K562 (cell line): ENCODE results near the gene RETREG2. TPM values are rescaled to one million over a fixed set of nuclear protein-coding genes. Genes with fewer than 3 reads are reported as not detected.
A peak's percentile ranks its signal among the peaks of the same experiment; 100 is the strongest.

ENCODE experiments used
- ATAC-seq: fragments of 200-7000 bp; cut with Tn5 transposase; 3 replicates; pipeline ENCODE4 v1.9.1; 2020; ENCODE audit warnings: moderate library complexity
- BruUV-seq: library from RNA; stranded (reverse); fragments of 400-500 nt; replicated peaks from 2 replicates; lab custom pipeline; 2021; lab: Mats Ljungman, UMichigan
- CTCF ChIA-PET: fragments of 300-600 bp; formaldehyde crosslinking; extraction: SDS; loops from one replicate; lab custom pipeline; 2021; ENCODE audit warnings: low intra/inter-chr PET ratio; lab: Yijun Ruan, JAX
- POLR2A ChIA-PET: fragments of 300-600, 350-650 bp; sonication (Branson Sonifier 250); formaldehyde crosslinking; extraction: SDS; loops from one replicate; lab custom pipeline; 2021; ENCODE audit warnings: antibody characterized with exemption, inconsistent platforms; lab: Yijun Ruan, JAX
- DNase-seq, 4 experiments: peaks; one replicate each; pipeline versions ENCODE4 v3.0.0 to v3.0.0-alpha.2; 2011 to 2018; ENCODE audit warnings: low spot score in 3 of 4, mixed read lengths in 3 of 4; ENCODE audit errors: extremely low read depth in 1 of 4
- FAIRE-seq: peaks from 2 replicates; lab custom pipeline; 2011; peaks lifted over from hg19 to GRCh38; lab: Jason Lieb, UNC
- H2AFZ ChIP-seq: 2 replicates; pipeline ENCODE4 v1.6.0; 2011; ENCODE audit warnings: low read depth, low read length, control low read depth, inconsistent platforms
- H3K27ac ChIP-seq: fragments of 200-600 bp; 3 replicates; pipeline ENCODE4 v1.8.0; 2011; ENCODE audit warnings: low read depth, mild to moderate bottlenecking, control low read depth, inconsistent platforms, low read length, moderate library complexity, mixed read lengths; ENCODE audit errors: extremely low read depth
- H3K27me3 ChIP-seq, 2 experiments: fragments of 300-600 bp in 1 of 2; 2 replicates in 1 of 2; 3 replicates in 1 of 2; pipeline versions ENCODE4 v1.6.0 to v1.8.0; 2011; ENCODE audit warnings: inconsistent platforms in 2 of 2, low read length in 2 of 2, mild to moderate bottlenecking in 1 of 2, mixed read lengths in 1 of 2, moderate library complexity in 1 of 2; ENCODE audit not compliant: control insufficient read depth in 2 of 2, insufficient read depth in 2 of 2
- H3K36me3 ChIP-seq: fragments of 300-600 bp; 3 replicates; pipeline ENCODE4 v1.8.0; 2011; ENCODE audit warnings: mild to moderate bottlenecking, low read length, inconsistent platforms; ENCODE audit not compliant: control insufficient read depth, insufficient read depth
- H3K4me1 ChIP-seq, 2 experiments: fragments of 200-600 bp in 1 of 2; replicated peaks in 1 of 2; 2 replicates in 1 of 2; 3 replicates in 1 of 2; pipeline versions ENCODE4 v1.5.1 to v1.8.0; 2011; ENCODE audit warnings: inconsistent platforms in 2 of 2, low read length in 2 of 2, mild to moderate bottlenecking in 1 of 2, mixed read lengths in 1 of 2, moderate library complexity in 1 of 2; ENCODE audit not compliant: control insufficient read depth in 2 of 2, insufficient read depth in 2 of 2
- H3K4me2 ChIP-seq: 2 replicates; pipeline ENCODE4 v1.6.1; 2011; ENCODE audit warnings: low read length, control low read depth, inconsistent platforms, mixed read lengths; ENCODE audit not compliant: insufficient read depth
- H3K4me3 ChIP-seq: fragments of 200-600 bp; sonication (generic), shearing (Covaris generic); 2 replicates; pipeline ENCODE4 v1.5.1; 2016; ENCODE audit warnings: control low read depth, inconsistent platforms
- H3K79me2 ChIP-seq: fragments of 200-600 bp; 3 replicates; pipeline ENCODE4 v1.8.0; 2011; ENCODE audit warnings: low read length, inconsistent platforms; ENCODE audit not compliant: control insufficient read depth, insufficient read depth
- H3K9ac ChIP-seq, 2 experiments: 2 replicates each; pipeline versions ENCODE4 v1.6.0 to v1.6.1; 2011; ENCODE audit warnings: low read depth in 2 of 2, low read length in 2 of 2, control low read depth in 1 of 2, inconsistent platforms in 1 of 2, mild to moderate bottlenecking in 1 of 2, mixed read lengths in 1 of 2; ENCODE audit not compliant: insufficient read depth in 1 of 2
- H3K9me1 ChIP-seq: one replicate; pipeline ENCODE4 v1.6.0; 2011; ENCODE audit warnings: inconsistent platforms, mild to moderate bottlenecking, low read length, moderate library complexity; ENCODE audit not compliant: control insufficient read depth, insufficient read depth
- H3K9me3 ChIP-seq: replicated peaks from 2 replicates; pipeline ENCODE4 v1.5.1; 2011; ENCODE audit warnings: low read depth, low read length, inconsistent platforms; ENCODE audit not compliant: control insufficient read depth, insufficient read depth
- H4K20me1 ChIP-seq: replicated peaks from 2 replicates; pipeline ENCODE4 v1.6.1; 2011; ENCODE audit warnings: low read length, inconsistent platforms, mixed read lengths; ENCODE audit not compliant: control insufficient read depth, insufficient read depth
- CBFB ChIP-seq: sonication (generic); formaldehyde crosslinking; IDR thresholded peaks from 2 replicates; pipeline ENCODE4 v1.4.0; 2020; ENCODE audit warnings: mild to moderate bottlenecking, missing genetic modification reagents
- ILF3 ChIP-seq: fragments of 450-650 bp; IDR thresholded peaks from 2 replicates; pipeline ENCODE4 v1.6.1; 2018; ENCODE audit warnings: antibody characterized with exemption, mild to moderate bottlenecking, moderate library complexity, borderline replicate concordance
- NFIC ChIP-seq: fragments of 450-650 bp; IDR thresholded peaks from 2 replicates; pipeline ENCODE4 v1.6.1; 2017; ENCODE audit warnings: mild to moderate bottlenecking, inconsistent platforms
- STAG1 ChIP-seq: sonication (generic); formaldehyde crosslinking; IDR thresholded peaks from 2 replicates; pipeline ENCODE4 v1.5.0; 2020; ENCODE audit warnings: missing genetic modification reagents, borderline replicate concordance
- ZNF551 ChIP-seq: fragments of 250-450 bp; sonication (Bioruptor Pico); IDR thresholded peaks from 2 replicates; pipeline ENCODE4 v1.5.0; 2021; ENCODE audit warnings: mild to moderate bottlenecking, moderate library complexity
- WGBS: fragments of 100-300 bp; shearing (Covaris generic); methylation state at CpG from one replicate; pipeline ENCODE4 v1.1.6; 2016; ENCODE audit warnings: low coverage, mixed read lengths; ENCODE audit not compliant: insufficient coverage; ENCODE audit errors: missing lambda C conversion rate; 5-methylcytosine and 5-hydroxymethylcytosine counted together
- in situ Hi-C: fragments of 300-500 bp; cut with MboI; formaldehyde crosslinking; loops from 4 replicates; pipeline ENCODE4 v1.15.0; 2018; ENCODE audit warnings: inconsistent platforms, mixed read lengths
- intact Hi-C: fragments of 100-400 bp; cut with micrococcal nuclease; formaldehyde crosslinking; loops from 2 replicates; pipeline ENCODE4 v1.14.2; 2022
- polyA plus RNA-seq, 8 experiments: library from polyadenylated mRNA; depleted of rRNA in 4 of 8; stranded (reverse) in 5 of 8; unstranded in 3 of 8; fragments of >200 nt; fragmentation: Nextera tagmentation in 2 of 8; fragmentation: Illumina TruSeq in 1 of 8; extraction: Ambion mirVana in 2 of 8; extraction: Trizol in 1 of 8; gene quantifications; 2 replicates each; pipeline versions ENCODE4 v1.2.1 to v1.2.3, GENCODE V29; 2011 to 2014; ENCODE audit warnings: inconsistent platforms in 1 of 8, missing spikeins in 1 of 8
- total RNA-seq, 7 experiments: library from RNA; depleted of rRNA in 6 of 7; stranded (reverse); fragments of >200 nt in 6 of 7; fragmentation: Illumina TruSeq in 2 of 7; extraction: Trizol in 2 of 7; gene quantifications; 2 replicates each; pipeline versions ENCODE4 v1.2.1 to v1.2.3, GENCODE V29; 2011 to 2021; ENCODE audit warnings: low replicate concordance in 1 of 7

RETREG2 gene
- total and polyA plus RNA-seq, 9 of the 15 experiments (the other 6 are each of a cell fraction or from before 2014, with no cell fraction given), result 4.9 to 40.1 (median 19.2) TPM

DNA sequence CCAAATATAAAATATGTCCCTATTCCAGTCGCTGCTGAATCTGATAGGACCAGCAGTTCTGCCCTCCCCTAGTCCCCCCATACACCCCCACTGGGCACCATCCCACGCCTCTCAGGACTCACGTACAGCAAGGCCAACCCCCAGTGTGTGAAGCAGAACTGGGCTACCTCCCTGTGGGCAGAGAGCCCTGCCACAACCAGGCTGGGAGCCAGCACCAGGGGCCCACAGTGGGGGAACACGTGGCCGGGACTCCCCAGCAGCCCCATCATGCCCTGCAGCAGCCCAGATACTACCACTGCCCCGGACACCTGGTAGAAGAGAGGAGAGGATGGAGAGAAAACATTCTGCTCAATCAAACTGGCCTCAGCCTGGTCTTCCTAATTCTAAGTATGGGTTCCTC lies 9.5 kb upstream of the RETREG2 start:
- intact Hi-C loops (no loop called here), in situ Hi-C loops (no loop called here)
- CTCF ChIA-PET, result no interaction called here
- no peaks in the 10 kb centered on the region for H3K9me3 ChIP-seq
- H4K20me1 ChIP-seq, result no peaks in the 10 kb centered on the region
- 0 out of 4 replicates have a peak overlapping the region, but pooled peaks of 1 of the 2 experiments have one; percentile 5 for H3K9ac ChIP-seq
- no peak overlapping the region for H3K4me2 ChIP-seq
- H3K4me1 ChIP-seq, result peaks cover 4 to 6% of the 10 kb centered on the region in 2 experiments; a peak in 3 of 5 replicates
- POLR2A ChIA-PET, result no interaction called here
- no peak for DNase-seq
- peaks cover 13% of the 10 kb centered on the region; the same call in 2 of the 3 replicates for H3K36me3 ChIP-seq
- ATAC-seq, result no peak
- no TSS peak for BruUV-seq
- H3K79me2 ChIP-seq, result no peaks in the 10 kb centered on the region
- H2AFZ ChIP-seq, result no peak overlapping the region
- WGBS, result 17% methylated on average over 6 of the region's 6 CpGs
- no peaks in the 10 kb centered on the region for H3K27me3 ChIP-seq
- no peak overlapping the region for H3K4me3 ChIP-seq
- no peak for FAIRE-seq
- TF ChIP-seq ILF3 (no peak), CBFB (CRISPR knock-in tag) (no peak), ZNF551 (CRISPR knock-in tag) (no peak)
- H3K27ac ChIP-seq, result no peak overlapping the region
- H3K9me1 ChIP-seq, result no peaks in the 10 kb centered on the region

DNA sequence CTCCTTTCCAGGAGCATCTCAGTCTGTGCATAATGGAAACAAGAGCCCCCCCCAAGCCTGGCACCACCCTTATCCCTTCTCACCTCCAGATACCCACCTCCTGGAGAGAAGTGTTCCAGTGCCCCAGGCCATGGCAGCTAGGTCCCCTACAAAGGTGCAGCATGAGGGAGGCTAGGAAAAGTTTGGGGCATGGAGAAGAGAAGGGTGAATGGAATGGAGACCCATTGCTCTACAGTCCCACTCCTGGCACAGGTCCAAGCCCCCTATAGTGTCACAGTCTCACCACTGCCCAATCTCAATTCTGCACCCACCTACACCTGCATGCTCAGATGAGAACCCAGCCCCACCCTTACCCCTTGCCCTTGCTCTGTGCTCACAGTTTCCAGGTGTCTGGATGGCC lies 9.1 kb upstream of the RETREG2 start:
- no peak for ATAC-seq
- FAIRE-seq, result no peak
- in situ Hi-C loops, result no loop called here

More for the DNA sequence above, 9.1 kb upstream of the RETREG2 start:
- no peak overlapping the region for H3K4me3 ChIP-seq
- intact Hi-C loops, result no loop called here
- ChIA-PET CTCF (no interaction called here), POLR2A (no interaction called here)
- DNase-seq, result no peak
- H3K9ac ChIP-seq, result no peak overlapping the region; a peak in 1 of 4 replicates
- H3K27ac ChIP-seq, result no peak overlapping the region
- no peak overlapping the region for H2AFZ ChIP-seq
- BruUV-seq, result no TSS peak
- no peak overlapping the region for H3K4me2 ChIP-seq
- no peaks in the 10 kb centered on the region for H3K27me3 ChIP-seq
- TF ChIP-seq STAG1 (CRISPR knock-in tag), result no peak
- peak; percentile 67 for TF ChIP-seq NFIC
- no peaks in the 10 kb centered on the region for H3K79me2 ChIP-seq
- H3K4me1 ChIP-seq, result peaks cover 4 to 6% of the 10 kb centered on the region in 2 experiments; a peak in 3 of 5 replicates
- H4K20me1 ChIP-seq, result no peaks in the 10 kb centered on the region
- H3K9me1 ChIP-seq, result no peaks in the 10 kb centered on the region
- peaks cover 17% of the 10 kb centered on the region; the same call in 2 of the 3 replicates for H3K36me3 ChIP-seq
- H3K9me3 ChIP-seq, result no peaks in the 10 kb centered on the region
